Liver (tissue), 3 donors: Measurements from ENCODE around the gene VWCE.

ENCODE experiments used
- CTCF ChIP-seq: fragments of 150-350 bp; IDR thresholded peaks from 2 replicates; pipeline ENCODE4 v1.5.1; 2017; ENCODE audit warnings: improper control_type of control experiment, low read depth, low read length; ENCODE audit not compliant: missing input control
- RAD21 ChIP-seq, 2 donors: IDR thresholded peaks; 2 replicates each; pipeline ENCODE4 v1.6.1; 2016; ENCODE audit warnings: antibody characterized with exemption in 2 of 2, mild to moderate bottlenecking in 2 of 2
- donor health status: healthy.
- donor health status: healthy.

GRCh38 chr11:61309141-61309540 is 14.0 kb upstream of the VWCE start:
- TF ChIP-seq CTCF (no peak), RAD21 (IDR thresholded peaks at IDR 0.05) (no peak)
